Astrocyte (in vitro differentiated cells and primary cell): Measurements from ENCODE around the gene PLXDC1.
"Not testable (repeated sequence)": the region's sequence is repeated elsewhere in the genome, so short reads cannot be mapped to it uniquely, and the experiment has no call there.

Source experiments
- CTCF ChIP-seq: IDR thresholded peaks from 2 replicates; pipeline ENCODE4 v1.5.1; 2011; ENCODE audit warnings: low read depth, mild to moderate bottlenecking, inconsistent platforms, low read length, moderate library complexity; ENCODE audit not compliant: insufficient read depth
- EZH2 ChIP-seq: IDR thresholded peaks from 2 replicates; pipeline ENCODE4 v1.6.1; 2012; ENCODE audit warnings: mild to moderate bottlenecking, low read length, inconsistent platforms; ENCODE audit not compliant: insufficient read depth

- not testable (repeated sequence) for TF ChIP-seq EZH2, CTCF
Measured at GRCh38 chr17:39129544-39129943, 21.9 kb downstream of the PLXDC1 start.
